ENCODE results near the gene WDFY4. TPM values are rescaled to one million over a fixed set of nuclear protein-coding genes. Genes with fewer than 3 reads are reported as not detected.

Gene WDFY4
- total RNA-seq, 6 experiments from 2014 or later: not detected

GRCh38 chr10:48775206-48775517 lies 90.5 kb downstream of the WDFY4 start:
- Mint-ChIP-seq H3K4me1 (ENCODE audit: low read depth) (no peaks in the 10 kb centered on the region), H3K9me3 (no peaks in the 10 kb centered on the region), H3K27ac (no peak overlapping the region), H3K4me3 (no peak overlapping the region), H3K27me3 (ENCODE audit: insufficient read depth) (peaks cover 28% of the 10 kb centered on the region), H3K36me3 (ENCODE audit: low read depth) (no peaks in the 10 kb centered on the region)
- TF ChIP-seq CTCF (IDR thresholded peaks at IDR 0.05): no peak
- DNase-seq: no peak

- DNase-seq: no peak
- H3K36me3 Mint-ChIP-seq (ENCODE audit: low read depth): no peaks in the 10 kb centered on the region
- H3K4me3 Mint-ChIP-seq: no peak overlapping the region
- no peaks in the 10 kb centered on the region for H3K9me3 Mint-ChIP-seq
- no peaks in the 10 kb centered on the region for H3K4me1 Mint-ChIP-seq (ENCODE audit: low read depth)
- no peak overlapping the region for H3K27ac Mint-ChIP-seq
- TF ChIP-seq CTCF (IDR thresholded peaks at IDR 0.05): no peak
- H3K27me3 Mint-ChIP-seq (ENCODE audit: insufficient read depth): peaks cover 28% of the 10 kb centered on the region
These were observed 91.4 kb downstream of the WDFY4 start for GRCh38 chr10:48776005-48776522.

- Mint-ChIP-seq H3K36me3 (ENCODE audit: low read depth) (no peaks in the 10 kb centered on the region), H3K27me3 (ENCODE audit: insufficient read depth) (peaks cover 28% of the 10 kb centered on the region), H3K4me3 (no peak overlapping the region), H3K4me1 (ENCODE audit: low read depth) (no peaks in the 10 kb centered on the region), H3K27ac (no peak overlapping the region), H3K9me3 (no peaks in the 10 kb centered on the region)
- no peak for DNase-seq
- TF ChIP-seq CTCF (IDR thresholded peaks at IDR 0.05): no peak
These were observed 91.9 kb downstream of the WDFY4 start for GRCh38 chr10:48776528-48776927.

- Mint-ChIP-seq H3K36me3 (ENCODE audit: low read depth) (no peaks in the 10 kb centered on the region), H3K4me3 (no peak overlapping the region), H3K4me1 (ENCODE audit: low read depth) (no peaks in the 10 kb centered on the region), H3K27me3 (ENCODE audit: insufficient read depth) (peaks cover 23% of the 10 kb centered on the region), H3K27ac (no peak overlapping the region), H3K9me3 (no peaks in the 10 kb centered on the region)
- TF ChIP-seq CTCF (IDR thresholded peaks at IDR 0.05): no peak
- DNase-seq: no peak
These were observed 92.4 kb downstream of the WDFY4 start for GRCh38 chr10:48777110-48777509.

- Mint-ChIP-seq H3K4me1 (ENCODE audit: low read depth) (no peaks in the 10 kb centered on the region), H3K4me3 (no peak overlapping the region), H3K36me3 (ENCODE audit: low read depth) (no peaks in the 10 kb centered on the region), H3K27me3 (ENCODE audit: insufficient read depth) (peaks cover 26% of the 10 kb centered on the region), H3K27ac (no peak overlapping the region), H3K9me3 (no peaks in the 10 kb centered on the region)
- no peak for DNase-seq
- no peak for TF ChIP-seq CTCF (IDR thresholded peaks at IDR 0.05)
These were observed 93.7 kb downstream of the WDFY4 start for GRCh38 chr10:48778193-48778857.
